Nephron progenitor cell (in vitro differentiated cells): ENCODE data around the gene TTC17.

Experiments used
- DNase-seq: peaks from one replicate; pipeline ENCODE4 v3.0.0; 2021
- H3K27ac Mint-ChIP-seq: 2 replicates; pipeline ENCODE4 v1.8.0; 2021; ENCODE audit warnings: mild to moderate bottlenecking, moderate library complexity, mixed read lengths
- H3K27me3 Mint-ChIP-seq: 2 replicates; pipeline ENCODE4 v1.8.0; 2021; ENCODE audit warnings: mild to moderate bottlenecking, low read depth, mixed read lengths; ENCODE audit not compliant: poor library complexity
- H3K36me3 Mint-ChIP-seq: 2 replicates; pipeline ENCODE4 v1.8.0; 2021; ENCODE audit warnings: low read depth, mixed read lengths
- H3K4me1 Mint-ChIP-seq: 2 replicates; pipeline ENCODE4 v1.8.0; 2021; ENCODE audit warnings: mixed read lengths
- H3K4me3 Mint-ChIP-seq: 2 replicates; pipeline ENCODE4 v1.8.0; 2021; ENCODE audit warnings: mild to moderate bottlenecking, moderate library complexity, mixed read lengths
- H3K9me3 Mint-ChIP-seq: 2 replicates; pipeline ENCODE4 v1.8.0; 2021; ENCODE audit warnings: mild to moderate bottlenecking, moderate library complexity, mixed read lengths
- TF ChIP-seq, protein P1 (sequence below): fragments of 200-600 bp; sonication (generic); IDR thresholded peaks from 2 replicates; pipeline ENCODE4 v1.5.0; 2021; ENCODE audit warnings: antibody characterized with exemption

Gene TTC17

GRCh38 chr11:43486141-43486540 is 127.4 kb downstream of the TTC17 start:
- Mint-ChIP-seq H3K27ac (no peak overlapping the region), H3K36me3 (peaks cover 77% of the 10 kb centered on the region), H3K4me1 (peaks cover 7% of the 10 kb centered on the region), H3K4me3 (no peak overlapping the region), H3K9me3 (peaks cover 39% of the 10 kb centered on the region), H3K27me3 (no peaks in the 10 kb centered on the region)
- DNase-seq = no peak
- TF ChIP-seq, protein P1, sequence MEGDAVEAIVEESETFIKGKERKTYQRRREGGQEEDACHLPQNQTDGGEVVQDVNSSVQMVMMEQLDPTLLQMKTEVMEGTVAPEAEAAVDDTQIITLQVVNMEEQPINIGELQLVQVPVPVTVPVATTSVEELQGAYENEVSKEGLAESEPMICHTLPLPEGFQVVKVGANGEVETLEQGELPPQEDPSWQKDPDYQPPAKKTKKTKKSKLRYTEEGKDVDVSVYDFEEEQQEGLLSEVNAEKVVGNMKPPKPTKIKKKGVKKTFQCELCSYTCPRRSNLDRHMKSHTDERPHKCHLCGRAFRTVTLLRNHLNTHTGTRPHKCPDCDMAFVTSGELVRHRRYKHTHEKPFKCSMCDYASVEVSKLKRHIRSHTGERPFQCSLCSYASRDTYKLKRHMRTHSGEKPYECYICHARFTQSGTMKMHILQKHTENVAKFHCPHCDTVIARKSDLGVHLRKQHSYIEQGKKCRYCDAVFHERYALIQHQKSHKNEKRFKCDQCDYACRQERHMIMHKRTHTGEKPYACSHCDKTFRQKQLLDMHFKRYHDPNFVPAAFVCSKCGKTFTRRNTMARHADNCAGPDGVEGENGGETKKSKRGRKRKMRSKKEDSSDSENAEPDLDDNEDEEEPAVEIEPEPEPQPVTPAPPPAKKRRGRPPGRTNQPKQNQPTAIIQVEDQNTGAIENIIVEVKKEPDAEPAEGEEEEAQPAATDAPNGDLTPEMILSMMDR = no peak

GRCh38 chr11:43489869-43490465 is 131.2 kb downstream of the TTC17 start:
- Mint-ChIP-seq H3K36me3 (peaks cover 76% of the 10 kb centered on the region), H3K27me3 (no peaks in the 10 kb centered on the region), H3K9me3 (peaks cover 3% of the 10 kb centered on the region), H3K27ac (no peak overlapping the region), H3K4me3 (no peak overlapping the region), H3K4me1 (peaks cover 7% of the 10 kb centered on the region)
- TF ChIP-seq, protein P1 = no peak
- DNase-seq = no peak

DNA sequence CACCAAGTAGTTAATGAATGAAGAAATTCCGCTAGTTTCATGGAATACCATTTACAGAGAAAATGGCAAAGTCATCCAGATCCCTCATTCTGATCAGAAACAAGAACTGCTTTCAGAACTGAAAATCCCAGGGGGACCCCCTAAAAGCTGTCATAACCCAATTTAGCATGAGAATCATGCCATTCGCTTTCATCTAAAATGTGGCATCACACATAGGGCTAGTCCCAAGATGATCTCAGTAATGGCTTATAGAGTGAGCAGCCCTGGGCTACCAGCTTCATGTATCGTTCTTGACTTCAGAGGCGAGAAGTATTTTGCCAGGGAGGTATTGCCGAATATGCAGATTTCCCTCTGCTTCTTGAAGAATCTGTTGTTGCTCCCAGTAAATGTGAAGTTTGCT is 134.0 kb downstream of the TTC17 start:
- Mint-ChIP-seq H3K27ac (no peak overlapping the region), H3K4me3 (no peak overlapping the region), H3K9me3 (no peaks in the 10 kb centered on the region), H3K4me1 (peaks cover 2% of the 10 kb centered on the region), H3K36me3 (peaks cover 66% of the 10 kb centered on the region), H3K27me3 (peaks cover 2% of the 10 kb centered on the region)
- TF ChIP-seq, protein P1 = no peak
- no peak for DNase-seq

DNA sequence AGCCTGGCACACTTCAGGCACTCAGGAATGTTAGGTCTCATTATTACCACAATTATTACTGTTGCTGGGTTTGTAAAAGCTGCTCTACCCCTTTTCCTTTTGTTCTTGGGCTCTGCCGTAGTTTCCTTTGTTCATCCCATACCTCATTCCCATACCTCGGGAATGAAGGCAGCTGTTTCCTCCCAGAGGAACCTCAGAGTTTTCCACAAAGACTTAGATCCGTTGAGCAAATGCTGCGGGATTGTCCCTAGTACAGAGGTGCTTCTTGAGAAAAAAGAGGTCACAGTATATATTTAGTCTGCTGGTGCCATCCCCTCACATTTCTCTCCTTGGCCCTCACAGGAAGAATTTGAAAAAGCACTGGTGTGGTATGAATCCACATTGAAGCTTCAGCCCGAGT is 134.7 kb downstream of the TTC17 start:
- no peak for DNase-seq
- H3K9me3 Mint-ChIP-seq = no peaks in the 10 kb centered on the region
- H3K27me3 Mint-ChIP-seq = peaks cover 6% of the 10 kb centered on the region
- H3K36me3 Mint-ChIP-seq = peaks cover 60% of the 10 kb centered on the region
- no peak overlapping the region for H3K4me3 Mint-ChIP-seq
- H3K4me1 Mint-ChIP-seq = no peaks in the 10 kb centered on the region
- TF ChIP-seq, protein P1 = no peak
- H3K27ac Mint-ChIP-seq = no peak overlapping the region

GRCh38 chr11:43497144-43497543 is 138.4 kb downstream of the TTC17 start:
- peaks cover 40% of the 10 kb centered on the region for H3K36me3 Mint-ChIP-seq
- peaks cover 13% of the 10 kb centered on the region for H3K27me3 Mint-ChIP-seq
- no peak overlapping the region for H3K27ac Mint-ChIP-seq
- no peak overlapping the region for H3K4me3 Mint-ChIP-seq
- TF ChIP-seq, protein P1 = no peak
- DNase-seq = no peak
- no peaks in the 10 kb centered on the region for H3K4me1 Mint-ChIP-seq
- H3K9me3 Mint-ChIP-seq = peaks cover 10% of the 10 kb centered on the region

DNA sequence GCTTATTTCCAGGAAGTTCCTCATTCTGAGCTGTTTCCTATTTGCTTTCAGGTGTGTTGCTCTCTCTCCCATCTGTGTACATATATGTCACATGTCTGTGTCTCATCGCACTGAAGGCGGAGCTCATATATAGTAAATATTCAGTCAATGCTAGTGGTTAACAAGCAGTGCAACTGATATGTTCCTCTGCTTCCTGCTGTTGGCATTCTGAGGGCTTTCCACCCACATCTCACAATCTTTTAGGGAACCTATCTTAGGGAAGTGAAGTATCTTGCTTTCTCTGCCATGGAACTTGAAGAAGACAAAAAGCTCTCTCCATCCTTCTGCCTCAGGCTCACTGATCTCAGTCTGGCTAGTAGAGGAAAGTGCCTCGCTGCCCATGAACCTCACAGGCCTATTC is 139.8 kb downstream of the TTC17 start:
- DNase-seq = no peak
- TF ChIP-seq, protein P1 = no peak
- Mint-ChIP-seq H3K9me3 (peaks cover 10% of the 10 kb centered on the region), H3K4me1 (no peaks in the 10 kb centered on the region), H3K27me3 (peaks cover 13% of the 10 kb centered on the region), H3K4me3 (no peak overlapping the region), H3K36me3 (peaks cover 25% of the 10 kb centered on the region), H3K27ac (no peak overlapping the region)
